ENCODE measurements around the gene STX16. TPM values are rescaled to one million over a fixed set of nuclear protein-coding genes. Genes with fewer than 3 reads are reported as not detected.

Gene STX16, protein sequence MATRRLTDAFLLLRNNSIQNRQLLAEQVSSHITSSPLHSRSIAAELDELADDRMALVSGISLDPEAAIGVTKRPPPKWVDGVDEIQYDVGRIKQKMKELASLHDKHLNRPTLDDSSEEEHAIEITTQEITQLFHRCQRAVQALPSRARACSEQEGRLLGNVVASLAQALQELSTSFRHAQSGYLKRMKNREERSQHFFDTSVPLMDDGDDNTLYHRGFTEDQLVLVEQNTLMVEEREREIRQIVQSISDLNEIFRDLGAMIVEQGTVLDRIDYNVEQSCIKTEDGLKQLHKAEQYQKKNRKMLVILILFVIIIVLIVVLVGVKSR
- total RNA-seq, result 23.8 TPM
- long read RNA-seq, full-length matches to known transcripts, result 2 of 5 reads
- long read RNA-seq, partial matches to known transcripts, result 3 of 5 reads
- long read RNA-seq, other reads (novel, unspliced or antisense), result 0 of 5 reads

GRCh38 chr20:58650776-58651558, at the start of gene STX16:
STX16 (plus strand) TSS chr20:58651283; CDS start chr20:58652007, 724 bp downstream.
- peak; percentile 95 for DNase-seq (ENCODE audit: missing footprints)
- ATAC-seq, result peak; percentile 98
- intact Hi-C loops (cut with DNase I), result loop anchor here (2.0 to 5.0 kb wide), 4 partner anchors 42 to 414 kb away; partner anchors contain the start of genes GNAS, GNAS-AS1, NPEPL1 and RAB22A

GRCh38 chr20:58602124-58602523, 49.0 kb upstream of the STX16 start:
- ATAC-seq (no peak), DNase-seq (ENCODE audit: missing footprints) (no peak)
- intact Hi-C loops (cut with DNase I), result no loop called here

- ATAC-seq (no peak), DNase-seq (ENCODE audit: missing footprints) (peak; percentile 18)
These were observed 47.4 kb upstream of the STX16 start for GRCh38 chr20:58603721-58604120.

GRCh38 chr20:58604128-58604881, 46.8 kb upstream of the STX16 start:
- intact Hi-C loops (cut with DNase I), result no loop called here
- ATAC-seq, result no peak

More at GRCh38 chr20:58603721-58604120, 47.4 kb upstream of the STX16 start:
- intact Hi-C loops (cut with DNase I), result no loop called here

GRCh38 chr20:58605292-58606065, 45.6 kb upstream of the STX16 start:
- no peak for DNase-seq (ENCODE audit: missing footprints)
- no peak for ATAC-seq
- intact Hi-C loops (cut with DNase I), result no loop called here

More at GRCh38 chr20:58604128-58604881, 46.8 kb upstream of the STX16 start:
- peak; percentile 46 for DNase-seq (ENCODE audit: missing footprints)

DNA sequence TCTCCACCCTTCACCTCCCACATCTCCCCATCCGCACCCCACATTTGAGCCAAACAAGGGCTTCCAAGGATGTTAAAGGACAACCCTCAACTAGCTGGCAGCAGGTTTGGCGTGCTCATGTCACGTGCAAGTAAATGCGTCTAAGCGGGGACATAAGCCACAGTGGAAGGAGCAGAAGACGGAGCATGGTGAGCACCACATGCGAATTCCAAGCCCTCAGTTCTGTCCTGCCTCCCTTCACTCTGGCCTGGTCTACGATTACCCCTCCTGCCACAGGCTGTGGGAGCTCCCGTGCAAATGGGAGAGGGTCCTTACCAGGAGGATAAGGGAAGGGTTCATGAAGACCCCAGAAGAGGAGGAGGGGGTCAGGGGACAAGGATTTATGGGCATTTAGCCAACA, 44.9 kb upstream of the STX16 start:
- no peak for ATAC-seq
- DNase-seq (ENCODE audit: missing footprints), result no peak
- intact Hi-C loops (cut with DNase I), result no loop called here

- ATAC-seq (no peak), DNase-seq (ENCODE audit: missing footprints) (no peak)
- intact Hi-C loops (cut with DNase I), result no loop called here
These were observed 42.8 kb upstream of the STX16 start for GRCh38 chr20:58608096-58608840.

DNA sequence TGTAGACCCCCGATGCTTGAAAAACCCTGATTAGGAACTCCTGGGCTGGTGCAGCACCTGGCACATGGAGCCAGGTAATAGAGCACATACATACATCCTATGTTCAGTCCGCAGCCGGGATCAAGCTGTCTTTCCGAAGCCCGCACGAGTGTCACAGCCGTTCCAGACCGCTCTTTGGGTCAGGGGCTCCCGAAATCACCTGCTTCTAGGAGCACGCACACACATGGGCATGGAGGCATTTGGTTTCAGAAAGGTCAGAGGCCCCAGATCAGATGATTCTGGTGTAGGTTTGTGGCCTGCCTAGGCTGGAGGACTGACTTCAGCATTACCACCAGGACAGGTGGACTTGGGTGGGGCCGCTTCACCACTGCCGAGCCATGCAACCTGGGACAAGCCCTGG, 42.1 kb upstream of the STX16 start:
- ATAC-seq (no peak), DNase-seq (ENCODE audit: missing footprints) (peak; percentile 22)
- intact Hi-C loops (cut with DNase I), result no loop called here

DNA sequence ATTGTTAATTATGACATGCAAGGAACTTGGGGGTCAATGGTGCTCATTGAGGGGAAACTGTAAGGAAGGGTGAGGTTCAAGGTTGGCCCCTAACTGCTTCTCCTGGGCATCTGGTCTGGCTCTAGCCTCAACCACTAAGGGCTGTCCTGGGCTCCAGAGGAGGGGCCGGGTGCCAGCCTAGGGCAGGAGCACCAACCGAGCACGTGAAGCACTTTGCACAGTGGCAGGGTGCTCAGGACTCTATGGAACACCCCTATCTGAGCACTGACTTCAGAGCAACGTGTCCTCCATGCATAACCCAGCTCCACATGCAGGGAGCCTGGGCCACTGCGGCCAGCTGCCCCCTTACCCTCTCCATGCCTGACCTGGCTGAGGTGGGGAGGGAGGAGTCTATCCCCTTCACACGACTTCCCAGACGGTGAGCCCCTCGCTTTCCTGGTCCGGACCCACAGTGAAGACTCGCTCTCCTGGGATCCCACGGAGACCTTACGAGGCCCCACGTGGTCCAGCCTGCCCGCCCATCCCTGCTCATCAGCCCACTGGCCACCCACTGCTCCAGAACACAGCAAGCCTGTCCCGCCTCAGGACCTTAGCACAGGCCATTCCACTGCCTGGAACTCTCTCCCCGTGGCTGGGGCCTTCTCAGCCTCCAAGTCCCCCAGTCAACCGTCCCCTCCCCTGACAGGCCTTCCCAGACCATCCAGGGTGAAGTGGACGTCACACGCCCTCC, 40.8 kb upstream of the STX16 start:
- ATAC-seq (no peak), DNase-seq (ENCODE audit: missing footprints) (no peak)
- intact Hi-C loops (cut with DNase I), result no loop called here

GRCh38 chr20:58610811-58611210, 40.3 kb upstream of the STX16 start:
- intact Hi-C loops (cut with DNase I), result no loop called here
- ATAC-seq (no peak), DNase-seq (ENCODE audit: missing footprints) (no peak)

DNA sequence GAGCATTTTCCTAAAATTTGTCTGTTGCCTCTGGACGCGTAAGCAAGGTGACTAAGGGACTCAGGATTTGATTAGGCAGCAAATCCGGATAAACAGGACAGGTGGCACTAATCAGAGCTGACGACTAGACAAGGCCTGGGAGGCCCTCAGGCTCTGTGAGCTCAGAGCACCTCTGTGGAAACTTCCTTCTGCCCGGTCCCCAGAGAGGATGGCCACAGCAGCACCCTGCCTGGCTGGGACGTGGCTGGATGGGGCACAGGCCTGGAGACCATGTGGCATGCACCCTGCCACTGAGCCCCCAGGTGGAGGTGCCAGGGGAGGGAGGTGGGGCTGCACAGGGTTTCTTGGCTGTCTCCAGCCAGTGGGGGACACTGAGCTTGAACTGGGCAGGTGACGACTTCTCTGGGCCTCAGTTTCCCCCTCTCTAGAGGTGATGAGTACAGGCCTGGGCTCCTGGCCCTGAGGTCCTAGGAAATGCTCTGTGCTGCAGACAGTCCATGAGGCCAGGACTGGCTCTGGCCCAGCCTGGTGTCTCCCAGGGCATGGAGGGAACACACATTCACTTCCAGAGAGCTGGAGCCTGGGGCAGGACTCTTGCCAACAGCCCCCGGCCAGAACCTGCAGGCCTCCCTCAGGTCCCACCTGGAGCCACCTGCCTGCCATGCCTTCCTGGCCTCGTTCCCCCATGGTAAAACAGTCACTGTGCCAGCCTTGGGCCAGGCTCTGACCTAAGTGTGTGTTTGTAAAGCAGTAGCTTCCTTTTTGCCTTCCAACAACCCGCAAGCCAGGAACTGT, 39.6 kb upstream of the STX16 start:
- DNase-seq (ENCODE audit: missing footprints) (no peak), ATAC-seq (peak; percentile 8)
- intact Hi-C loops (cut with DNase I), result no loop called here

DNA sequence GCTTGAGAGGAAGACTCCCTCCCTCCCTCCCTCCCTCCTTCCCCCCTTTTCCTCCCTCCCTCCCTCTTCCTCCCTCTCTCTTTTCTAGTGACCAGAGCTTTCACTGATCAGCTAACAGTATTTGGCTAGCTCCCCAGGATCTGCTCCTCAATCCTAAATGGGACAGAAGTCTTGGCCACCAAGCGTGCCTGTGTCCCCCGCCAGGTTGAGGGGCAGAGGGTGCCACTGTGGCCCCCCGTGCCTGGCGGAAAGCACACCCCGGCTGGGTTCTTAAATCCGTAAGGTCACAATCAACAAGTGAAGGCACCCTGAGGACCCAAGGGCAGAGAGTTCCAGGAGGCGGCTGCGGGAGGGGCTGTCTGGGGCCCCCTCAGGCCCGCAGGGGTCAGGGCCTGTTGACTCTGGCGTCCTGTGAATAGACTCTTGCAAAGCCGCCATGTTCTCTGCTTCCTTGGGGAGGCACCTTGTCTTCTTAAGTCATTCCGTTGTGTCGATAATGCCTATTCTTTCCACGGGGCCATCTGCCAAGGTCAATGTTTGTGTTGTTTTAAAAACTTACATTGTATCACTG, 38.9 kb upstream of the STX16 start:
- intact Hi-C loops (cut with DNase I), result no loop called here
- peak; percentile 19 for ATAC-seq
- DNase-seq (ENCODE audit: missing footprints), result no peak

GRCh38 chr20:58613061-58613854, 37.8 kb upstream of the STX16 start:
- intact Hi-C loops (cut with DNase I), result no loop called here
- ATAC-seq (no peak), DNase-seq (ENCODE audit: missing footprints) (peak; percentile 27)

GRCh38 chr20:58614366-58614765, 36.7 kb upstream of the STX16 start:
- peak; percentile 39 for DNase-seq (ENCODE audit: missing footprints)
- intact Hi-C loops (cut with DNase I), result no loop called here
- no peak for ATAC-seq
